ENCODE results near the gene ARHGAP28. TPM values are rescaled to one million over a fixed set of nuclear protein-coding genes. Genes with fewer than 3 reads are reported as not detected.
A peak's percentile ranks its signal among the peaks of the same experiment; 100 is the strongest.
"Not testable (repeated sequence)": the region's sequence is repeated elsewhere in the genome, so short reads cannot be mapped to it uniquely, and the experiment has no call there.

ARHGAP28 gene
- polyA plus RNA-seq, 1 donor, result 23.7 TPM

DNA sequence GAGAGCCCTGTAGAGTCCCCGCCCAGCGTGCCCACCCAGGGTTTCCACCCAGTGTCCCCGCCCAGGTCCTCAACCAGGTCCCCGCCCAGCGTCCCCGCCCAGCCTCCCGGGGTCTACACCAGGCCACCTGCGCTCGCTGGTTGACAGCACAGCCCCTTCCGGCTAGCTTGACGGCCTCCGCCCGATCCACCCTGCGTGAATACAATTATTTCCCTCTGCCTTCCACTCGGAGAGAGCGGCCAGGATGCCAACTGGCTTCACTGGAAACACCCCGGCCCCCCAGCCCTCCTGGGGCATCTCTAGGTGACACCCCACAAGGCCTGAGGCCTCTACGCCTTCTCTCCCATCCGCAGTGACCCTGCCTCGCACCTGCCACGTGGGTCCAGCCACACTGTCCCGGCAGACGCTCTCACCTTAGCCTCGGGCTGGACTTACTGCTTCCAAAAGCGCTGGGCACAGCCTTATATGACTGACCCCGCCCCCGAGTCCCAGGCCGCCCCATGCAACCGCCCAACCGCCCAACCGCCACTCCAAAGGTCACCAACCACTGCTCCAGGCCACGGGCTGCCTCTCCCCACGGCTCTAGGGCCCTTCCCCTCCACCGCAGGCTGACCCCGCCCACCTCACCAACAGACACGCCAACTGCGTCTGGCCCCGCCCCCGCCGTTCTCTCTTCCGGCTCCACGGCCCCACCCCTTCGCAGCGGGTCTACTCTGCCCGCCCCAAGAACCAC, 200.0 kb downstream of the ARHGAP28 start:
- DNase-seq, result no peak

DNA sequence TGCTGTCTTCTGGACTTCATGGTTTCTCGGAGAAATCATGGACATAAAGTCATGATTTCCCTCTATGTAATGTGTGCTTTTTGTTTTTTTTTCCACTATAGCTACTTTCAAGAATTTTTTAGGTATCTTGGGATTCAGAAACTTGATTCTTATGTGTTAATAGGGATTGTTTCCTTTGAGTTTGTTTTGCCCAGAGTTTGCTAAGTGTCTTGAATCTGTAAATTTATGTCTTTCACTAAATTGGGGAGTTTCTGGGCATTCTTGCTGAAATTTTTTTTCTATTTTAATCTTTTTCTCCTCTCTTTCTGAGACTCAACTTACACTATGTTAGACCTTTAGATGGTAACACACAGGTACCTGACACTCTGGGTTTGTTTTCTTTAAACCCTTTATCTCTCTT, 205.3 kb downstream of the ARHGAP28 start:
- no peak for DNase-seq

DNA sequence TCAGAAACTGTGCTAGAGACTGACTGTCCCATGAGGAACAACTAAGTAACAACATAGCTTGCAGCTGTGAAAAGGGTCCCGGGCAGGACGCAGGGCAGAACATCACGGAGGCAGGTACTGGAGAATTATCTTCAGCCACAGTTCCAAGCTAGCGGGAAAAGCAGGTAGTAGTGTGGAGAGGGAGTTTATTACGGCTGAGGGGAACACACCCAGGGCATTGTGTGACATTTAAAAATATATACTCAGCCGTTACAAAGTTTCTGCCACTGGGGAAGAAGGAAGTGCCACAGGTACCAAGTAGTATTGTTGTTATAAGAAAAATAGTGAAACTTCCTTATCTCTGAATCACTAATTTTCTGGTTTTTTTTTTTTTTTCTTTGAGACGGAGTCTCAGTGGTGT, 208.5 kb downstream of the ARHGAP28 start:
- DNase-seq, result no peak

DNA sequence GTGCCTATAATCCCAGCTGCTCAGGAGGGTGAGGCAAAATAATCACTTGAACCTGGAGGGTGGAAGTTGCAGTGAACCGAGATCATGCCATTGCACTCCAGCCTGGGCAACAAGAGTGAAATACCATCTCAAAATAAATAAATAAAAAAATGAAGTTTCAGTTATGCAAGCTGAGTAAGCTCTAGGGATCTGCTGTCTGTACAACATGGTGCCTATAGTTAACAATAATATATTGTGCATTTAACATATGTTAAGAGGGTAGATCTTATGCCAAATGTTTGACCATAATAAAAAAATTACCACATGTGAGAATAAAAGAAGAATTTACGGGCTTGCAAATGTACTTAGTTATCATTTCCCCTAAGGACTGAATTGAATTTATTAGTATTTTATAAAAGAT, 208.9 kb downstream of the ARHGAP28 start:
- not testable (repeated sequence) for DNase-seq

DNA sequence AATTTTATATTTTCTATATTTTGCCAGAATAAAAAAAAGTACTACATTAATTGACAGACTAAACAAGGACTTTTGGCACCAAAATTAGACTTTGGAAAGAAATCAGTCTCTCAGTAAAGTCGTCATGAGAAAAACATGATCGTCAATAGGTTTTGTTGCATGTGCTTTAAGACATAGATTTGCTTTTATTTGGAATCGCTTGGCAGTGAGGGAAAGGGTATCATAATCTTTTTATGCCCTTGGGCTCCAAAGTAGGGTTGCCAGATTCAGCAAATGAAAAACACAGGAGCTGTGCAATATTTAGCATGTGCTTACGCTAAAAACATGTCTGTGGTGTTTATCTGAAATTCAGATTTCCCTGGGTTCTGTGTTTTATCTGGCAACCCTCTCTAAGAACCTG, 210.5 kb downstream of the ARHGAP28 start:
- peak; percentile 12 for DNase-seq

DNA sequence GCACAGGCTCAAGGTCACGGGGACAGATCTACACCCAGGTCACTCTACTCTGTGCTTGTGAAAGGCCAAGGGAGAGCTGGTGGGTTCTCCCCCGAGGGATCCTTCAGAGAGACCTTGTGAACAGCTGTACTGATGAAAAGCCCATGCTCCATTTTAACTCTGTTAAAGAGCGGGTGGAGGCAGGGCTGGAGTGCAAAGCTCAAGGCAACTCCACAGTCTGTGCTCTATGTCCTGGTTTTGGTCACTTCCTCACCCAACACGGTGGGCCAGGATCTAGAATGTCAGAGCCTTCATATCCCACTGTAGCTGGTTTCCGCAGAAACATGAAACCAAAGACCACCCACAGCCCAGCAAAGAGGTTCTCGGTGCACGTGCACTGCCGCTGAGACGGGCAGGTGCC, 210.9 kb downstream of the ARHGAP28 start:
- no peak for DNase-seq

DNA sequence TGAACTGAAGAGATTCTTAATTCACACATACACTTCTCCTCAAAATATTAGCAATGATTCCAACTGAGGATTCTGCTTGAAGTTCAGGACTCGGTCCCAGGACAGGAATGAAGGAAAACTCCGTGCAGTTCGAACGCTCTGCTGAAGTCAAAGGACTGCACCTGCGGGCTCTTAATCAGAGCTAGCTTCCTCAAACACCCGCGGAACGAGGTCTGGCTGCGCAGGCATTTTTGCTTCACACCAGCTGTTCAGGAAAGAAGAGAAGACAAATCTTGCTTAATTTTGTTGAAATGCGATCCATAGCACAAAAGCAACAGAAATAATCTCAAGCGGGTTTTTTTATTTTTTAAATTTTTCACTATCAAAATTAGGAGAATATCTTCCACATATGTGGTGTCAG, 212.5 kb downstream of the ARHGAP28 start:
- no peak for DNase-seq

DNA sequence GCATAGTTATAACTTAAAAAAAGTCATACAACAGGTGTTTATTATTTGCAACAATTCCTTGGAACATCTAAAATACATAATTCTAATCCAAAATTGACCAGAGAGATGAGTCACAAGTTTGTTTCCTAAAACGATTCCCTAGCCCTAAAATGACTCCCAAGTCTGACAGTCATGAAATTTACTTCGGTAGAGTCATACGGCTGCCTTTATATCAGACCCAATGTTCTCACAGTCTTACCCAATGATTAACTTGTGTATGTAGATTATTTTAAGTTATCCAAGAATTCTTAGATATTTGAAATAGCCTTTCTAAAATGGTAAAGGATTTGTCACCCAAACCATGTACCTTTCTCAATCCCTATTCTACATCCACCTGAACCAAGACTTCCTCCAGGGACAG, 213.2 kb downstream of the ARHGAP28 start:
- DNase-seq, result no peak

DNA sequence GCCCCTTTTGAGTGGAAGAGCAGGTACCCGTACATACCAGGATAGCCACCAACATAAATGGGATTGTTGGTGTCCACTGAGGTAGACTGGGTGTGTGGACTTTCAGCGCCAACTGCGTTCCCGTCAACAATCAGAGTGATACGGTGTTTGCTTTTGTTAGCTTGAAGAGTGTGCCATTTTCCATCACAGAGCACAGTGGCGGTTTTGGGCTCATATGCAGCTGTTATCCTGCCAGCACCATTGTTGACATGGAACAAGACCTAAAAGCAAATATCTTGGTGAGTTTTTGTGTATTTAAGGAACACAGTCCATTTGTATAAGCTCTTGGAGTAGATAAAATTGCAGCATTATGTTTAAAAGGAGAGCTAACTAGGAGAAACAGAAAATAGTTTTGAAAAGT, 213.6 kb downstream of the ARHGAP28 start:
- no peak for DNase-seq

DNA sequence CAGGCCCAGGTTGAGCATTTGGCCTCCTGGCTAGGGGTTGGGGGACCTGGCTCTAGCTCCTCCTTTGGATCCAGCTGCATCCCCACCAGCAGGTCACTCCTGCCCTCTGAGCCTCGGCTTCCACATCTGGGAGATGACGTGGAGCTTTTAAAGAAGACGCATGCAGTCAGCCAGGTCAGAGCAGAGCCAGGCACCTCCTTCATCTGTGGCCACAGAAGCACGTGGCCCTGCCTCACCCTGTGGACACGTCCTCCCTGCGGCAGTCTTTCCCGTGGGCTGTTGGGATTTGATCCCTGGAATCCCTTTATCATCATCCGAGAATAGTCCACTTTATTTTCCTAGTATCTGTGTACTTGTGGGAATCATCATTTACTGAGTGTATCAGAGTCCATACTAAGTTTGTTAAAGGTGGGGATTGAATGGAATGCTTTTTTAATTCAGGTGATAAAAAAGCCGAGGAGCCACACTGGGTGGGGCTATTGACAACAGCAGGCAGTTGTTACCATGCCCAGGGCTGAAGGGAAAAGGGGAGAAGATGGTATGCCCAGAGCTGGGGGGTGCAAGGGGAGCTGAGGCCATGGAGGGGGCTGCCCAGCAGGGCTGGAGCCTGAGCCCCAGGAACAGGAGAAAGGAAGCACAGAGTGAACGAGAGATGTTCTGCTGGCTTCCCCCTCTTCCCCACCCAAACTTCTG, 218.0 kb downstream of the ARHGAP28 start:
- DNase-seq, result no peak

DNA sequence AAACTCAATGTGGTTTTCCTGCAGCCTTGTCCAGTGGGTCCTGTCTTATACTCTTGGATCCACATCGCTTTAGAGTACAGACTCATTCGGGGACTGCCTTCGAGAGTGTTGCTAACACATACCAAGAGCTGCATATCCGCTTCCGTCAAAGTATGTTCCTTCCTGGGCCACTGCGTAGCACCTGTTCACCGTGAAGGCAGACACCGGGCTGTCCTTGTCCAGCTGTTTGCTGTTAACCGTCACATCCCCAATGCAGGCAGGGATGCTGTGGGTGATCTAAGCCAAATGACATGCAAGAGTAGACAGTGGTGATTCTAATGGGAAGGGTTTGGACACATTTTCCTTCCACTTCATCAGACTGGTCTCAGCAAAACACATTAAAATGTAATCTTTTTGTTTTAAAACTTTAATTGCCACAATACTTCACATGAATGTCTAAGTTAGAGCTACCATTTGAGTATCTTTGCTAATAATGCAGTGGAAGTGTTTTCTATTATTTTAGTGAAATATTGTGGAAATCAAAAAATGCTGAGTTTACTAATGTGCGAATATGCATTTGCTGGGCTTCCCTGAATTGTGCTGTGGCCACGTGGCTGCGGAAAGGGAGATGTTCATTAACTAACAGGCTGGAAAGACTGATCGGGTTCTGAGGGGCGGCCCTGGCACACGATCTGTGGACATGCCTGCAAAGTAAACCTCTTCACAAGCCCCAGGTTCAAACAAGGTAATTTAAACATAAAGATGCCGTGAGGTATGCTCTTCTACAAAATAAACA, 219.0 kb downstream of the ARHGAP28 start:
- DNase-seq, result no peak

DNA sequence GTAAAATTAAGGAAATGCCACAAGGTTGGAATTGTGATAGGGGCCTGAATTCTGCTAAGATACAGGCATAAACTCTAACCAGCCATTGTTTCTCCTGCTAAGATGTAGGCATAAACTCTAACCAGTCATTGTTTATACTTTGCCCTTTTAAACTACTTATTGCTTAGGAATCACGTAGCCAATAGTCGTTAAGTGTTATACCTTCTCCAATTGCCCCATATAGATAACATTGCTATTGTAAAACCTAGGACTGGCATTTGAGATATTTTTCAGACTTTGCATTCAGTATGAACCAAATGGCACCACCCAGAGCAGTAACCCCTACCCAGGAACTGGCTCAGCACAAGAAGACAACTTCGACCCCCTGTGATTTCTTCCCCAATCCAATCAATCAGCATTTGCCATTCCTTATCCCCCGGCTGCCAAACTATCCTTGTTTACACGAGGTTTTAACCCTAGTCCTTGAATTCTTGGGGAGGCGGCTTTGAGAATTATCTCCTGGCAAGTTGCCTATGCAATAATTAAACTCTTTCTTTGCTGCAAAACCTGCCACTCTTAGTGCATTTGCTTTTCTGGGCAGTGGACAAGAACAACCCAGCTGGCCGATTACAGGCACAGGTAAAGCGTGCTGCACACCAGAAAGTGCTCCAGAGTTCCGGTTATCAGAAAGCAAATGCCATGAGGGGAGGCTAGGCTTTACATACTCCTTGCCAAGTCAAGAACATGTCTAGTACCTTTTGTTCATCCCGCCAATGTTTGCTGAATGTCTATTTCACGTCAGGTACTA, 220.5 kb downstream of the ARHGAP28 start:
- no peak for DNase-seq

DNA sequence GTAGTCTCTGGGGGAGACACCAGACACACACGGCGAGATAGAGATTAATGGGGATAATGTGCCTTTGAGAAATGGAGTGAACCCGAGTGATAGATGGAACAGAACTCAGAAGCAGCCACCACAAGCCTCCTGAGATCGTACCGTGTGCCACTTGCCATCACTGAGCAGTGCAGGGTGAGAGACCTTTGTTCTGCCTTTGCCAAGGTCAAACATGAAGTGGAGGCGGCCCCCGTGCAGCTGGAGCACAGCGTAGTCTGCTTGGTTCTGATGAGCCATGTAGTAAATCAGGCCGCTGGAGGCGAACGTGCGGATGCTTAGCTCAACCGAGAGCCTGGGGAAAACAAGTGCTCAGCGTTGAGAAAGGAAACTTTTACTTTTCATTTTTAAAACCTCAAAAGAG, 221.1 kb downstream of the ARHGAP28 start:
- no peak for DNase-seq

DNA sequence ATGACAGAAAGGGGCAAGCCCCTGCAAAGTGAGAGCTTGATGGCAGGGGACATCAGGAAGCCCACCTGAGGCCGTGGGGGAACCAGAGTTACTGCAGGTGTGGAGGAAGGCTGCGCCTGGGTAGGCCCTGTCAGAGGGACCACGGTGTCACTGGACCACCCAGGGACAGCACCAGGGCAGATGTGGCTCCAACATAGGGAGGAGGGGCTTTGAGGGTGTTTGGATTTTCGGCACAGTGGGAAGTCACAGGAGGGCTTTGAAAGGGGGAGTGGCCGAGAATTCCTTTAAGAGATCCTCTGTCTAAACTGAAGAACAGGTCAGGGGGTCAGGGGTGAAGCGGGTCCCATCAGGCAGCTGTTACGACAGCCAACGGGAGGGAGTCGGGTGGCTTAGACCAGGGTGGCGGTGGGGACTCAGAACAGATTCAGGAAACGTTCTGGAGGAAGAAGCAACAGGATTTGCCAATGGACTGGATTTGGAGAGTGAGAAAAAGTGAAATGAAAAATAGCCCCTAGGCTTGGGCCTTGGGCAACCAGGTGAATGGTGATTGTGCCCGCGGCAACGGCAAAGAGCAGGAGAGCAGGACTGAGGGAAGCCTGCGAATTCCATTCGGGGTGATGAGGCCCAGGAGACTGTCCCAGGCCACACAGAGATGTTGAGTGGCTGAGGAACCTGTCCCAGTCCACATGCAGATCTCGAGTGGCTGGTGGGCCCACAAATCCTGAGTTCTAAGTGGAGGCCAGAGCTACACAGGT, 222.0 kb downstream of the ARHGAP28 start:
- no peak for DNase-seq

DNA sequence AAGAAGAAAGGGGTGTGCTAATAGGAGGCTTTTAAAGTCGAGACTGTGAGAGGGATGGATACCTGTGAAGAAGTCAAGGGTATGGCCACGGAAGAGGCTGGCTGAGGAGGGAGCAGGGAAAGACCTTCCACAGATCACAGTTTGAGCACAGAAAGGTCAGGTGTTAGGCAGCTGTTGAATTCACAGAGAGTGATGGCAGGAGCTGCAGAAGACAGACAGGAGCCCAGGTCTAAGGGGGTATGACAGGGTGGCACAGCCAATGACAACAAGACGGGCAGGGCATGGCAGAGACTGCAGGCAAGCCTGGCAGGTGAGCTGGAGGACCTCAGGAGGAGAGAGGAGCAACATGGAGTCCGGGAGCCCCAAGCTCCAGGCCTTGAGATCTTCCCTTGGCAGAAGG, 225.0 kb downstream of the ARHGAP28 start:
- no peak for DNase-seq

DNA sequence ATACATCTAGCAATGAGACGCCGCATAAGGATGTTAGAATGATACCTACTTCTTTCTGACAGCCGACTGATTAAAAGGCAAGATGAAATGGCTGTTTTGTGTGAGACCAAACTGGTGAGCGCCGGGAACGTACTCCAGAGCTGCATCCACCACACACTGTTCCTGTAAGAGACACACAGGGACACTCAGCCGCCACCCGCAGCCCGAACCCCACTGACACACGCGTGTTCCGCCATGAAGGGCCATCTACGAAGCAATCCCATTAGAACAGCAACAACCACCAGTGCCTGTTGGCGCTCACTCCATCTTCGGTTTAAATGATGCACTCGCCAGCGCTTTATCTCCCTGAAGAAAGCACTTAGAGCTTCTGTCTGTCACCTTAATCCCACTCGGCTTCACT, 225.8 kb downstream of the ARHGAP28 start:
- DNase-seq, result no peak

DNA sequence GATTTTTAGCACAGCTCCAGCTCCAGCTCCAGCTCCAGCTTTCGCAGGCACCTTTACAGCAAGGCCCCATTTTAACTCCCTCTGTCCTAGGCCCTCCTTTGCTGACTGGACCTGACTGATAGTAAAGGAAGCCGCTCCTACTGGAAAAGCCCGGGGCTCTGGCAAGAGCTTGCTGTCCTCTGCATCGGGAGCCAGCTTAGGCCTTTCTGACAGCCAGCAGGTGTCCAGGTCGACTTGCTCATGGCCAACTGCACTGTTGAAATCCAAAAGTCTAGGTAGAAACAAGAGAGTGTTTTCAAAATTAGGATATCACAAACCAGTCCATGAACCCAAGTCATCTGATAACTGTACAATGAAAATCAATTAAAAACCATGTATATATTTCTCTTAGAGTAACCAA, 227.0 kb downstream of the ARHGAP28 start:
- DNase-seq, result no peak

DNA sequence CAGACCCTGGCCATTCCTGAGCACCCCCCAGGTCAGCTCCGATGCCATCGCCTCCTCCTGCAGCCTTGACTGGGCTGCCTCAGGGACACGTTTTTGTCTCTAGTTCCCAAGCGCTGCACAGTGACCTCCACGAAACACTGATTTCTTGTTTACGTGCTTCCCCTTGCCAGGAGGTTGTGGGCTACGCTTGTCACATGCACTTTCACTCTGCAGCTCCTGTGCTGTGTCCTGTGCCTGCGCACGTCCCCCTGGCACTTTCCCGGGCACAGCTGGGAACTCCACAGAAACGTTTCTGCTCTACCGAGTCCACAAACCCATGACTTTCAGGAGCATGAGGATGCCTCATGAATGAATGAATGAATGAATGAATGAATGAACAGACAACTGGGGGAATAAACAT, 227.5 kb downstream of the ARHGAP28 start:
- no peak for DNase-seq

DNA sequence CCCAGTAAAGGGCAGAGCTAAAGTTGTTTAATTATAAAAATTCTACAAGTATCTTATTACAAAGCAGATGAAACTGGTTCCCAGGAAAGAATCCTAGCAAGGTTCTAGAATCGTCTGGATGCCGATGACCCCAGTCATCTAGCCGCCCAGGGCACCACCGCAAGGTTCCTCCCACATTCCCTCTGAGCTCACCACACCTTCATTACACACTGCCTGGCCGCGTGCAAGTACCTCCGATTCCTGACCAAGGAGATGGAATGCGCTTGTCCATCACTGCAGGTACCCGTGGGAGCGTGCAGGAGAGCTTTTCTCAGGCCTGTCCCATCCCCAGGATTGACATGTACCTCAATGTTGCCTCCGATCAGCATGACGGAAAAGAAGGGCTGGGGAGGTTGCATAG, 229.6 kb downstream of the ARHGAP28 start:
- DNase-seq, result no peak

DNA sequence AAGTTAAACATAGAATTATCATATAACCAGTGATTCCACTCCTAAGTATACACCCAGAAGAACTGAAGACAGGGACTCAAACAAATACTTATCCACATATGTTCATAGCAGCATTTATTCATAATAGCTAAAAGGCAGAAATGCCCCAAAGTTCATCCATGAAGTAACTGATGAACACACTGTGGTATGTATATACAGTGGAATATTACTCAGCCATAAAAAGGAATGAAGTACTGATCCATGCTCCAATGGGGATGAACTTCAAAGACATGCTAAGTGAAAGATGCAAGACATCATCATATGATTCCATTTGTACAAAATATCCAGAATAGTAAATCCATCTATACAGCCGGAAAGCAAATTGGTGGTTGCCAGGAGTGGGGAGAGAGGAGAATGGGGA, 230.6 kb downstream of the ARHGAP28 start:
- no peak for DNase-seq

DNA sequence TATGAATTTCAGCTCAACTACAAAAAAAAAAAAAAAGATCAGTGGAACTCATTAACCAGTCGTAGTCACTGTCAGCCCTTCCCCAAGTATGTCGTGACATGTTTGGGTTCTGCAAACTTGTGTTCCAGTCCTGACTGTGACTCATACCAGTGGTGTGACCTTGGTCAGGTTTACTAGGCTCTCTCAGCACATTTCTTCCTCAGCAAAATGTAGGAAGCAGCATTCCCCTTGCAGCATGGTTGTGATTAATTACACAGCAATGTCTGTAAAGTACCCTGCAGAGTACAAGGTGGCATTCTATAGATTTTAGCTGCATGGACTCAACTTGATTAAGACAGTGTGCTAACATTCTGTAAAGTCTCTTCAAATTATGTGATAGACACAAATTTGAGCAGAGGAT, 231.1 kb downstream of the ARHGAP28 start:
- no peak for DNase-seq

DNA sequence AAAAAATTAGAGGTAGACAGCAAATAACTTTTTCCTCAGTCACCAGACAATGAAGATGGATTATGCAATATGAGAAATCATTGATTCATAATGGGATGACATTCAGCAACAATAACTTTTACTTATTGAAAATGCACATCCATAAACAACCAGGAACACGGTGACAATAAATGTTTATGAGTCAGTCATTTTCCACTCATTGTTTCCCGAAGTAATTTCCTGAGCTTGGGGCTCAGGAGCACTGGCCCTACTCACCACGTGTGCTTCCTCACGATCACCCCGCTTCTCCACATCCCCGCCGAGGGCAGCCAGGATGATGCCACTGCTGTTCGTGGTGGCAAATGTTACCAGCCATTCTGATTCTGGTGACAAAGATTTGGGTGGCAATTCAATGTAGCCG, 231.8 kb downstream of the ARHGAP28 start:
- DNase-seq, result no peak

Data from hindlimb muscle (tissue), 1 donor.